K562 (cell line): ENCODE measurements around the gene TMBIM4. TPM values are rescaled to one million over a fixed set of nuclear protein-coding genes. Genes with fewer than 3 reads are reported as not detected.

ENCODE experiments used
- ADNP ChIP-seq: fragments of 200-800 bp; sonication (Bioruptor generic); IDR thresholded peaks from 2 replicates; pipeline ENCODE4 v1.6.1; 2016; ENCODE audit warnings: missing genetic modification characterization, missing compliant biosample characterization
- CEBPG ChIP-seq, 3 experiments: fragments of 200-800 bp in 1 of 3; sonication (Bioruptor generic) in 1 of 3; sonication (generic) in 1 of 3; formaldehyde crosslinking in 1 of 3; IDR thresholded peaks in 2 of 3; conservative IDR thresholded peaks in 1 of 3; 2 replicates each; pipeline versions ENCODE4 v1.6.1 to v1.8.0; 2016 to 2022; ENCODE audit warnings: missing compliant biosample characterization in 2 of 3, missing genetic modification characterization in 2 of 3, mild to moderate bottlenecking in 1 of 3, missing genetic modification reagents in 1 of 3
- E4F1 ChIP-seq: fragments of 250-450 bp; sonication (Bioruptor Pico); IDR thresholded peaks from 2 replicates; pipeline ENCODE4 v1.5.0; 2021; ENCODE audit warnings: mild to moderate bottlenecking, borderline replicate concordance
- ELK1 ChIP-seq: sonication (generic); formaldehyde crosslinking; IDR thresholded peaks from 2 replicates; pipeline ENCODE4 v1.8.1; 2022; ENCODE audit warnings: missing genetic modification reagents
- KDM5B ChIP-seq: fragments of 200-600 bp; sonication (generic); IDR thresholded peaks from 2 replicates; pipeline ENCODE4 v1.6.1; 2012; ENCODE audit warnings: low read depth, mild to moderate bottlenecking, moderate library complexity, low read length, control low read depth, inconsistent platforms; ENCODE audit not compliant: insufficient replicate concordance
- MXI1 ChIP-seq: IDR thresholded peaks from 2 replicates; pipeline ENCODE4 v1.6.1; 2011; ENCODE audit warnings: low read depth, mild to moderate bottlenecking, improper control_type of control experiment, low read length
- NONO ChIP-seq, 2 experiments: fragments of 200-400 bp in 1 of 2; fragments of 450-650 bp in 1 of 2; formaldehyde crosslinking in 1 of 2; IDR thresholded peaks; 2 replicates each; pipeline ENCODE4 v1.6.1; 2017; ENCODE audit warnings: low read depth in 2 of 2, mild to moderate bottlenecking in 2 of 2, moderate library complexity in 2 of 2, low read length in 1 of 2
- RBM25 ChIP-seq: fragments of 200-400 bp; formaldehyde crosslinking; IDR thresholded peaks from 2 replicates; pipeline ENCODE4 v1.6.1; 2018; ENCODE audit warnings: low read length, low read depth, moderate library complexity; ENCODE audit not compliant: severe bottlenecking
- SFPQ ChIP-seq: fragments of 200-400 bp; formaldehyde crosslinking; IDR thresholded peaks from 2 replicates; pipeline ENCODE4 v1.6.1; 2017; ENCODE audit warnings: mild to moderate bottlenecking, low read depth, low read length, moderate library complexity
- SIN3B ChIP-seq: fragments of 450-650 bp; IDR thresholded peaks from 2 replicates; pipeline ENCODE4 v1.6.1; 2017; ENCODE audit warnings: low read depth, mild to moderate bottlenecking, moderate library complexity
- SMARCA5 ChIP-seq: fragments of 450-650 bp; IDR thresholded peaks from 2 replicates; pipeline ENCODE4 v1.6.1; 2016
- TBL1XR1 ChIP-seq, 2 experiments: IDR thresholded peaks; 2 replicates each; pipeline ENCODE4 v1.6.1; 2012; ENCODE audit warnings: improper control_type of control experiment in 2 of 2, low read length in 2 of 2, mild to moderate bottlenecking in 1 of 2
- TCF3 ChIP-seq: sonication (generic); formaldehyde crosslinking; IDR thresholded peaks from 2 replicates; pipeline ENCODE4 v1.4.0; 2020; ENCODE audit warnings: mild to moderate bottlenecking, missing genetic modification reagents
- THRAP3 ChIP-seq: fragments of 450-650 bp; IDR thresholded peaks from 2 replicates; pipeline ENCODE4 v1.6.1; 2016; ENCODE audit warnings: mild to moderate bottlenecking, inconsistent platforms, borderline replicate concordance
- ZNF609 ChIP-seq: sonication (generic); formaldehyde crosslinking; IDR thresholded peaks from 2 replicates; pipeline ENCODE4 v1.8.1; 2023; ENCODE audit warnings: missing genetic modification reagents, mild to moderate bottlenecking, borderline replicate concordance
- polyA plus RNA-seq, 8 experiments: library from polyadenylated mRNA; depleted of rRNA in 4 of 8; stranded (reverse) in 5 of 8; unstranded in 3 of 8; fragments of >200 nt; fragmentation: Nextera tagmentation in 2 of 8; fragmentation: Illumina TruSeq in 1 of 8; extraction: Ambion mirVana in 2 of 8; extraction: Trizol in 1 of 8; gene quantifications; 2 replicates each; pipeline versions ENCODE4 v1.2.1 to v1.2.3, GENCODE V29; 2011 to 2014; ENCODE audit warnings: inconsistent platforms in 1 of 8, missing spikeins in 1 of 8
- total RNA-seq, 7 experiments: library from RNA; depleted of rRNA in 6 of 7; stranded (reverse); fragments of >200 nt in 6 of 7; fragmentation: Illumina TruSeq in 2 of 7; extraction: Trizol in 2 of 7; gene quantifications; 2 replicates each; pipeline versions ENCODE4 v1.2.1 to v1.2.3, GENCODE V29; 2011 to 2021; ENCODE audit warnings: low replicate concordance in 1 of 7
- TF ChIP-seq, protein P1 (sequence below): sonication (generic); formaldehyde crosslinking; IDR thresholded peaks from 2 replicates; pipeline ENCODE4 v1.9.0; 2022; ENCODE audit warnings: mild to moderate bottlenecking, missing genetic modification reagents

The TMBIM4 gene
- total and polyA plus RNA-seq, 9 of the 15 experiments (the other 6 are each of a cell fraction or from before 2014, with no cell fraction given): 18.6 to 272 (median 50.0) TPM

- TF ChIP-seq ELK1 (CRISPR knock-in tag): no peak
- TF ChIP-seq E4F1 (CRISPR knock-in tag): no peak
- no peak for TF ChIP-seq KDM5B
- TF ChIP-seq ADNP (tag): no peak
- no peak for TF ChIP-seq NONO (IDR thresholded peaks at IDR 0.05; ENCODE audit: low read depth in 2 of 2, low read length in 1 of 2)
- TF ChIP-seq ZNF609 (CRISPR knock-in tag): no peak
- no peak for TF ChIP-seq SIN3B
- no peak for TF ChIP-seq SMARCA5
- no peak for TF ChIP-seq TBL1XR1 (IDR thresholded peaks at IDR 0.05; ENCODE audit: low read length in 2 of 2)
- TF ChIP-seq SFPQ: no peak
- TF ChIP-seq CEBPG (CRISPR knock-in tag; IDR thresholded peaks at IDR 0.05): no peak
- no peak for TF ChIP-seq CEBPG (tag; conservative IDR thresholded peaks at IDR 0.05 in 1 of 2, IDR thresholded peaks at IDR 0.05 in 1 of 2)
- no peak for TF ChIP-seq RBM25
- no peak for TF ChIP-seq TCF3 (CRISPR knock-in tag)
- no peak for TF ChIP-seq MXI1
- TF ChIP-seq THRAP3: no peak
- TF ChIP-seq, protein P1, sequence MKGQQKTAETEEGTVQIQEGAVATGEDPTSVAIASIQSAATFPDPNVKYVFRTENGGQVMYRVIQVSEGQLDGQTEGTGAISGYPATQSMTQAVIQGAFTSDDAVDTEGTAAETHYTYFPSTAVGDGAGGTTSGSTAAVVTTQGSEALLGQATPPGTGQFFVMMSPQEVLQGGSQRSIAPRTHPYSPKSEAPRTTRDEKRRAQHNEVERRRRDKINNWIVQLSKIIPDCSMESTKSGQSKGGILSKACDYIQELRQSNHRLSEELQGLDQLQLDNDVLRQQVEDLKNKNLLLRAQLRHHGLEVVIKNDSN (CRISPR knock-in tag): no peak
Observed at GRCh38 chr12:66210840-66211239, 41.0 kb upstream of the TMBIM4 start (continued).
